ENCODE data around the gene DCDC2.

DCDC2 gene

DNA sequence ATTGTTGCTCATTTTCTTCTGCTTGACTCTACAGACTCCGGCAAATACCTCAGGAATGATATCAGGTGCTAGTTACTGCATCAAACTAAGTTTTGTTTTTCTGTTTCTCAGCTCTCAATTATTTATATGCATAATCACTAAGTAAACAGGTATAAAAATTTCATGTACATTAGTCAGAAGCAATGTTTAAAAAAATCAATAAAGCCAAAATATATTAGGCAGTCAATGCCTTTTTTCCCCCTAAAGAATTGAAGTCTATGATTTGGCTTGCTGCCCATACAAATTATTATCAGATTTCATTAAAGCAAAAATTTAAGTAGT, 24.3 kb upstream of the DCDC2 start:
- no peak overlapping the region for H4K12ac ChIP-seq (ENCODE audit: low read depth, low read length)
- WGBS (ENCODE audit: extremely low coverage, insufficient coverage, insufficient read length) = no CpG with 5 or more reads among the region's 1 CpG
- no peaks in the 10 kb centered on the region for H3K79me1 ChIP-seq (ENCODE audit: low read length)
- no peak overlapping the region for H3K4me2 ChIP-seq (ENCODE audit: low read length)
- no peak for DNase-seq
- H2AFZ ChIP-seq (ENCODE audit: insufficient read depth, low read length, poor library complexity) = no peak overlapping the region
- H3K9me3 ChIP-seq (ENCODE audit: insufficient read depth, low read depth, low read length) = peaks cover 2% of the 10 kb centered on the region
- no peaks in the 10 kb centered on the region for H3K4me1 ChIP-seq (ENCODE audit: control insufficient read depth in 1 of 2, insufficient read depth in 2 of 2, low read length in 2 of 2)
- no peak overlapping the region for H4K8ac ChIP-seq (ENCODE audit: low read depth, low read length)
- H2AK5ac ChIP-seq (ENCODE audit: low read length) = no peak overlapping the region
- H3K27ac ChIP-seq (ENCODE audit: low read depth, low read length) = no peak overlapping the region
- no peak overlapping the region for H2BK120ac ChIP-seq (ENCODE audit: insufficient read depth, low read length, poor library complexity)
- H3K18ac ChIP-seq (ENCODE audit: low read length) = no peak overlapping the region
- H3K36me3 ChIP-seq (ENCODE audit: control insufficient read depth in 1 of 2, insufficient read depth in 2 of 2, low read length in 2 of 2) = no peaks in the 10 kb centered on the region
- no peak overlapping the region for H3K4me3 ChIP-seq (ENCODE audit: low read depth, low read length)
- no peak overlapping the region for H4K91ac ChIP-seq (ENCODE audit: low read depth, low read length)
- no peak overlapping the region for H3K9ac ChIP-seq (ENCODE audit: low read length)
- no peak overlapping the region for H2BK5ac ChIP-seq (ENCODE audit: low read depth, low read length, poor library complexity)
- no peak overlapping the region for H3K4ac ChIP-seq (ENCODE audit: low read depth, low read length)
- no peaks in the 10 kb centered on the region for H3K27me3 ChIP-seq (ENCODE audit: insufficient read depth, low read length)
- no peak overlapping the region for H2BK12ac ChIP-seq (ENCODE audit: low read length)
- H3K79me2 ChIP-seq (ENCODE audit: control insufficient read depth, insufficient read depth, low read length, poor library complexity) = no peaks in the 10 kb centered on the region
- H3K23ac ChIP-seq (ENCODE audit: low read length) = no peak overlapping the region
- no peak overlapping the region for H3K14ac ChIP-seq (ENCODE audit: low read length)

GRCh38 chr6:24381476-24382219, 23.8 kb upstream of the DCDC2 start:
- Histone ChIP-seq H3K4ac (ENCODE audit: low read depth, low read length) (no peak overlapping the region), H4K8ac (ENCODE audit: low read depth, low read length) (no peak overlapping the region), H3K9me3 (ENCODE audit: insufficient read depth, low read depth, low read length) (peaks cover 2% of the 10 kb centered on the region), H2AK5ac (ENCODE audit: low read length) (no peak overlapping the region), H3K4me3 (ENCODE audit: low read depth, low read length) (no peak overlapping the region), H4K91ac (ENCODE audit: low read depth, low read length) (no peak overlapping the region), H4K12ac (ENCODE audit: low read depth, low read length) (no peak overlapping the region), H3K18ac (ENCODE audit: low read length) (no peak overlapping the region), H2BK12ac (ENCODE audit: low read length) (no peak overlapping the region), H3K79me1 (ENCODE audit: low read length) (no peaks in the 10 kb centered on the region), H3K14ac (ENCODE audit: low read length) (no peak overlapping the region), H3K4me1 (ENCODE audit: control insufficient read depth in 1 of 2, insufficient read depth in 2 of 2, low read length in 2 of 2) (no peaks in the 10 kb centered on the region), H2BK120ac (ENCODE audit: insufficient read depth, low read length, poor library complexity) (no peak overlapping the region), H3K4me2 (ENCODE audit: low read length) (no peak overlapping the region), H3K27ac (ENCODE audit: low read depth, low read length) (no peak overlapping the region), H3K9ac (ENCODE audit: low read length) (no peak overlapping the region), H3K27me3 (ENCODE audit: insufficient read depth, low read length) (no peaks in the 10 kb centered on the region), H3K79me2 (ENCODE audit: control insufficient read depth, insufficient read depth, low read length, poor library complexity) (no peaks in the 10 kb centered on the region), H2BK5ac (ENCODE audit: low read depth, low read length, poor library complexity) (no peak overlapping the region), H3K23ac (ENCODE audit: low read length) (no peak overlapping the region), H3K36me3 (ENCODE audit: control insufficient read depth in 1 of 2, insufficient read depth in 2 of 2, low read length in 2 of 2) (no peaks in the 10 kb centered on the region), H2AFZ (ENCODE audit: insufficient read depth, low read length, poor library complexity) (no peak overlapping the region)
- DNase-seq = no peak
- WGBS (ENCODE audit: extremely low coverage, insufficient coverage, insufficient read length) = no CpG with 5 or more reads among the region's 4 CpGs

DNA sequence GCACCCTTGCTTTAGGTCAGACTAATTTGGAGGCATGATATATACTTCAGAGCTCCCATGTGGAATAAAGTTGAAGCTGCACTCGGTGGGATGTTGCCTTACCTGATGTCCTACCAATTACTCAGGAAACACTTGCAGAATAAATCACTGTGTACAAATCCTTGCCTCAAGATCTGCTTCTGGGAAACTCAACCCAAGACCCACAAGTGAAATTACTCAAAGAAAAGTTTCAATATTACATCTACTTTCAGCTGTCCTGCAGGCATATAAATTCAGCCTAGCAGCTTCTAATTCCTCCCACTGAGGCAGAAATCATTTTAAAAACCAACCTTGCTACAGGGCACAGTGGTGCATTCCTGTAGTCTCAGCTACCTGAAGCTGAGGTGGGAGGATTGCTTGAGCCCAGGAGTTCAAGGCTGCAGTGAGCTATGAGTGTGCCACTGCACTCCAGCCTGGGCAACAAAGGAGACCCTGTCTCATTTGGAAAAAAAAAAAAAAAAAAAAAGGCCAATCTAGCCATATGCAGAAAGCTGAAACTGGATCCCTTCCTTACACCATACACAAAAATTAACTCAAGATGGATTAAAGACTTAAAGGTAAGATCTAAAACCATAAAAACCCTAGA, 20.7 kb upstream of the DCDC2 start:
- WGBS (ENCODE audit: extremely low coverage, insufficient coverage, insufficient read length) = no CpG with 5 or more reads among the region's 1 CpG

DNA sequence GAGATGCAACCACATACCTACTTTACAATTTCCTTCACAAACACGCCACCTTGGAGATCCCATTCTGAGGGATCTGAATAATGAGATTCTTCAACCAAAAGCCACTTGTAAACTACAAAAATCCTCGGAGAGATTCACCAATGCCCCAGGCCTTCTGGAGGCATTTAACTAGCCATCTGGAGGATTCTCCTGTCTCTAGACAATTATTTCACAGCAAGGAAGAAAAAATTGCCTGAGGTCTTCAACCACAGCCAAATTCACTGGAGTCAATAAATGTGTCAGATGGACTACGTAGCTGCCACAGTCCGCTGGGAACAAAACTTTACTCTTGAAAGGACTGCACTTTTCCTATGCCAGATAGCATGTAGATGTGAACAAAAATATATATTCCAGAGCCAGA, 19.0 kb upstream of the DCDC2 start:
- DNase-seq = no peak
- H3K9me3 ChIP-seq (ENCODE audit: insufficient read depth, low read depth, low read length) = peaks cover 2% of the 10 kb centered on the region
- no peak overlapping the region for H4K8ac ChIP-seq (ENCODE audit: low read depth, low read length)
- no peaks in the 10 kb centered on the region for H3K36me3 ChIP-seq (ENCODE audit: control insufficient read depth in 1 of 2, insufficient read depth in 2 of 2, low read length in 2 of 2)
- no peak overlapping the region for H4K91ac ChIP-seq (ENCODE audit: low read depth, low read length)
- no peak overlapping the region for H3K27ac ChIP-seq (ENCODE audit: low read depth, low read length)
- no peak overlapping the region for H3K4me3 ChIP-seq (ENCODE audit: low read depth, low read length)
- H2AFZ ChIP-seq (ENCODE audit: insufficient read depth, low read length, poor library complexity) = no peak overlapping the region
- no peaks in the 10 kb centered on the region for H3K79me2 ChIP-seq (ENCODE audit: control insufficient read depth, insufficient read depth, low read length, poor library complexity)
- H2BK5ac ChIP-seq (ENCODE audit: low read depth, low read length, poor library complexity) = no peak overlapping the region
- no peak overlapping the region for H2AK5ac ChIP-seq (ENCODE audit: low read length)
- no peak overlapping the region for H3K23ac ChIP-seq (ENCODE audit: low read length)
- H3K14ac ChIP-seq (ENCODE audit: low read length) = no peak overlapping the region
- no peak overlapping the region for H3K4ac ChIP-seq (ENCODE audit: low read depth, low read length)
- no peak overlapping the region for H3K18ac ChIP-seq (ENCODE audit: low read length)
- H4K12ac ChIP-seq (ENCODE audit: low read depth, low read length) = no peak overlapping the region
- H3K4me2 ChIP-seq (ENCODE audit: low read length) = no peak overlapping the region
- H3K79me1 ChIP-seq (ENCODE audit: low read length) = no peaks in the 10 kb centered on the region
- WGBS (ENCODE audit: extremely low coverage, insufficient coverage, insufficient read length) = no CpG with 5 or more reads among the region's 4 CpGs
- no peak overlapping the region for H3K9ac ChIP-seq (ENCODE audit: low read length)
- H3K27me3 ChIP-seq (ENCODE audit: insufficient read depth, low read length) = no peaks in the 10 kb centered on the region
- H3K4me1 ChIP-seq (ENCODE audit: control insufficient read depth in 1 of 2, insufficient read depth in 2 of 2, low read length in 2 of 2) = no peaks in the 10 kb centered on the region
- H2BK12ac ChIP-seq (ENCODE audit: low read length) = no peak overlapping the region
- no peak overlapping the region for H2BK120ac ChIP-seq (ENCODE audit: insufficient read depth, low read length, poor library complexity)

More for the DNA sequence above, 20.7 kb upstream of the DCDC2 start:
- no peaks in the 10 kb centered on the region for H3K27me3 ChIP-seq (ENCODE audit: insufficient read depth, low read length)
- no peak overlapping the region for H2BK5ac ChIP-seq (ENCODE audit: low read depth, low read length, poor library complexity)
- no peak overlapping the region for H2BK120ac ChIP-seq (ENCODE audit: insufficient read depth, low read length, poor library complexity)
- no peak overlapping the region for H3K23ac ChIP-seq (ENCODE audit: low read length)
- no peak overlapping the region for H3K4me3 ChIP-seq (ENCODE audit: low read depth, low read length)
- H3K4me1 ChIP-seq (ENCODE audit: control insufficient read depth in 1 of 2, insufficient read depth in 2 of 2, low read length in 2 of 2) = no peaks in the 10 kb centered on the region
- no peak overlapping the region for H3K18ac ChIP-seq (ENCODE audit: low read length)
- H3K4me2 ChIP-seq (ENCODE audit: low read length) = no peak overlapping the region
- peaks cover 2% of the 10 kb centered on the region for H3K9me3 ChIP-seq (ENCODE audit: insufficient read depth, low read depth, low read length)
- no peak overlapping the region for H4K12ac ChIP-seq (ENCODE audit: low read depth, low read length)
- H3K79me2 ChIP-seq (ENCODE audit: control insufficient read depth, insufficient read depth, low read length, poor library complexity) = no peaks in the 10 kb centered on the region
- no peak overlapping the region for H4K91ac ChIP-seq (ENCODE audit: low read depth, low read length)
- H2AFZ ChIP-seq (ENCODE audit: insufficient read depth, low read length, poor library complexity) = no peak overlapping the region
- no peak overlapping the region for H3K4ac ChIP-seq (ENCODE audit: low read depth, low read length)
- H4K8ac ChIP-seq (ENCODE audit: low read depth, low read length) = no peak overlapping the region
- no peak overlapping the region for H3K9ac ChIP-seq (ENCODE audit: low read length)
- DNase-seq = no peak
- H3K36me3 ChIP-seq (ENCODE audit: control insufficient read depth in 1 of 2, insufficient read depth in 2 of 2, low read length in 2 of 2) = no peaks in the 10 kb centered on the region
- H2BK12ac ChIP-seq (ENCODE audit: low read length) = no peak overlapping the region
- no peaks in the 10 kb centered on the region for H3K79me1 ChIP-seq (ENCODE audit: low read length)
- H3K14ac ChIP-seq (ENCODE audit: low read length) = no peak overlapping the region
- no peak overlapping the region for H2AK5ac ChIP-seq (ENCODE audit: low read length)
- H3K27ac ChIP-seq (ENCODE audit: low read depth, low read length) = no peak overlapping the region
